Measurements from ENCODE around the gene MYL7. TPM values are rescaled to one million over a fixed set of nuclear protein-coding genes. Genes with fewer than 3 reads are reported as not detected.

The MYL7 gene
- total RNA-seq, 1 experiment from 2014 or later: not detected

- POLR2A ChIA-PET: interaction anchor here (0.8 to 1.5 kb wide), 3 partner anchors 9 to 377 kb away, joined by 3 to 4 read pairs (median 4); partner anchors contain the start of gene POLD2
- Mint-ChIP-seq H3K4me1 (ENCODE audit: insufficient read depth, unreplicated experiment) (peaks cover 5% of the 10 kb centered on the region), H3K4me3 (ENCODE audit: unreplicated experiment) (no peak overlapping the region), H3K9me3 (ENCODE audit: unreplicated experiment) (no peaks in the 10 kb centered on the region), H3K27ac (ENCODE audit: low read depth, unreplicated experiment) (no peak overlapping the region), H3K36me3 (ENCODE audit: insufficient read depth, unreplicated experiment) (peaks cover 23% of the 10 kb centered on the region), H3K27me3 (ENCODE audit: insufficient read depth, unreplicated experiment) (no peaks in the 10 kb centered on the region)
- TF ChIP-seq CTCF (IDR thresholded peaks at IDR 0.05; ENCODE audit: unreplicated experiment): no peak
- DNase-seq (ENCODE audit: unreplicated experiment): no peak
- intact Hi-C loops (cut with micrococcal nuclease): no loop called here
- CTCF ChIA-PET: no interaction called here
- no TSS peak for BruUV-seq (replicated peaks)
These were observed 27.3 kb downstream of the MYL7 start for GRCh38 chr7:44113764-44114354.

DNA sequence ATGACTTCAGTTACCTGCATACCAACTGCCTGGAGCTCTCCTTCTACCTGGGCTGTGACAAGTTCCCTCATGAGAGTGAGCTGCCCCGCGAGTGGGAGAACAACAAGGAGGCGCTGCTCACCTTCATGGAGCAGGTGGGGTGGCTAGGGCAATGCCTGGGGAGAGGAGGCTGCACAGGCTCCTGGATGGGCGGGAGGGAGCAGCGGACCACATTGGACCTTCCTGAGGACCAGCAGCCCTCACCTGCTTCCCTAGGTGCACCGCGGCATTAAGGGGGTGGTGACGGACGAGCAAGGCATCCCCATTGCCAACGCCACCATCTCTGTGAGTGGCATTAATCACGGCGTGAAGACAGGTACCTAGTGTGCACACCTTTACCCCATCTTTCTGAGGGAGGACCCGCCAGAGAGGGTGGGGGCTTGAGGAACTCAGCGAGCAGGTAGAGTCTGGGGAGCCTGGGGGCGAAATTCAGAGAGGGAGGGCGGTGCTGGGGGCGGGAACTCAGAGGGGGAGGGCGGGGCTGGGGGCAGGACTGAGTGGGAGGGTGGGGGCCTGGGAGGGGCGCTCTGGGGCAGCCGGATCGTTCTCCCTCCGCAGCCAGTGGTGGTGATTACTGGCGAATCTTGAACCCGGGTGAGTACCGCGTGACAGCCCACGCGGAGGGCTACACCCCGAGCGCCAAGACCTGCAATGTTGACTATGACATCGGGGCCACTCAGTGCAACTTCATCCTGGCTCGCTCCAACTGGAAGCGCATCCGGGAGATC is 28.0 kb downstream of the MYL7 start:
- BruUV-seq (replicated peaks): no TSS peak
- no peak for TF ChIP-seq CTCF (IDR thresholded peaks at IDR 0.05; ENCODE audit: unreplicated experiment)
- H3K9me3 Mint-ChIP-seq (ENCODE audit: unreplicated experiment): no peaks in the 10 kb centered on the region
- H3K27me3 Mint-ChIP-seq (ENCODE audit: insufficient read depth, unreplicated experiment): no peaks in the 10 kb centered on the region
- H3K27ac Mint-ChIP-seq (ENCODE audit: low read depth, unreplicated experiment): no peak overlapping the region
- no peak overlapping the region for H3K4me3 Mint-ChIP-seq (ENCODE audit: unreplicated experiment)
- peaks cover 4% of the 10 kb centered on the region for H3K4me1 Mint-ChIP-seq (ENCODE audit: insufficient read depth, unreplicated experiment)
- DNase-seq (ENCODE audit: unreplicated experiment): no peak
- peaks cover 23% of the 10 kb centered on the region for H3K36me3 Mint-ChIP-seq (ENCODE audit: insufficient read depth, unreplicated experiment)
- CTCF ChIA-PET: interaction anchor here (0.5 kb wide), 1 partner anchor 164 kb away, joined by 3 read pairs; no protein-coding TSS in a partner anchor
- POLR2A ChIA-PET: no interaction called here
- intact Hi-C loops (cut with micrococcal nuclease): no loop called here

GRCh38 chr7:44112231-44112996 is 28.7 kb downstream of the MYL7 start:
- H3K4me1 Mint-ChIP-seq (ENCODE audit: insufficient read depth, unreplicated experiment): no peaks in the 10 kb centered on the region
- no peak overlapping the region for H3K4me3 Mint-ChIP-seq (ENCODE audit: unreplicated experiment)
- no peaks in the 10 kb centered on the region for H3K27me3 Mint-ChIP-seq (ENCODE audit: insufficient read depth, unreplicated experiment)
- peaks cover 23% of the 10 kb centered on the region for H3K36me3 Mint-ChIP-seq (ENCODE audit: insufficient read depth, unreplicated experiment)
- ChIA-PET POLR2A (interaction anchor here (2.3 kb wide), 1 partner anchor 10 kb away, joined by 8 read pairs; no protein-coding TSS in a partner anchor), CTCF (interaction anchor here (0.5 kb wide), 1 partner anchor 164 kb away, joined by 3 read pairs; no protein-coding TSS in a partner anchor)
- no peak overlapping the region for H3K27ac Mint-ChIP-seq (ENCODE audit: low read depth, unreplicated experiment)
- intact Hi-C loops (cut with micrococcal nuclease): no loop called here
- TF ChIP-seq CTCF (IDR thresholded peaks at IDR 0.05; ENCODE audit: unreplicated experiment): no peak
- H3K9me3 Mint-ChIP-seq (ENCODE audit: unreplicated experiment): no peaks in the 10 kb centered on the region
- BruUV-seq (replicated peaks): no TSS peak
- DNase-seq (ENCODE audit: unreplicated experiment): no peak

GRCh38 chr7:44111761-44112160 is 29.4 kb downstream of the MYL7 start:
- Mint-ChIP-seq H3K27me3 (ENCODE audit: insufficient read depth, unreplicated experiment) (no peaks in the 10 kb centered on the region), H3K36me3 (ENCODE audit: insufficient read depth, unreplicated experiment) (peaks cover 23% of the 10 kb centered on the region), H3K4me1 (ENCODE audit: insufficient read depth, unreplicated experiment) (no peaks in the 10 kb centered on the region), H3K4me3 (ENCODE audit: unreplicated experiment) (no peak overlapping the region), H3K27ac (ENCODE audit: low read depth, unreplicated experiment) (no peak overlapping the region), H3K9me3 (ENCODE audit: unreplicated experiment) (no peaks in the 10 kb centered on the region)
- no peak for TF ChIP-seq CTCF (IDR thresholded peaks at IDR 0.05; ENCODE audit: unreplicated experiment)
- intact Hi-C loops (cut with micrococcal nuclease): no loop called here
- DNase-seq (ENCODE audit: unreplicated experiment): no peak
- BruUV-seq (replicated peaks): no TSS peak
- ChIA-PET POLR2A (interaction anchor here (0.6 to 2.3 kb wide), 2 partner anchors 11 to 44 kb away, joined by 4 to 8 read pairs; no protein-coding TSS in a partner anchor), CTCF (interaction anchor here (0.6 kb wide), 1 partner anchor 59 kb away, joined by 4 read pairs; no protein-coding TSS in a partner anchor)
